ENCODE measurements around the gene GJB2. TPM values are rescaled to one million over a fixed set of nuclear protein-coding genes. Genes with fewer than 3 reads are reported as not detected.

The GJB2 gene
- total and polyA plus RNA-seq, 2 of the 8 experiments (the other 6 are each of a cell fraction or from before 2014, with no cell fraction given): 0.20 to 0.21 TPM

DNA sequence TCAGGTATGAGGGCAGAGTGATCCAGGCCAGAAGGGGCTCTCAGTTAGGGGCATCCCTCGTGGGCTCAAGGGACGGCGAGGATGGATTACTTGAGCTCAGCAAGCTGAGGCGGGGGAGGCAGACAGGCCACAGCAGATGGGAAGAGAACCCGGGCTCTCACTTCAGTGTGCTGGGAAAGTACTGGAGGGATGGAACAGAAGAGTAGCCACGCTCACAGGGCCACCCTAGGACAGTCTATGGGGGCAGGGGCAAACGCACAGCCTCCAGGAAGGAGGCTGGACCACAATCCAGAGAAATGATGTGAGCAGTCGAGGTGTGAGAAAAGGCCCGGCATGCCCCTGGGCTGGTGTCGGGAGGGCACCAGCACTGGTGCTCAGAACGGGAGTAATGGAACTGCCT, 41.1 kb downstream of the GJB2 start:
- Histone ChIP-seq H3K27me3 (replicated peaks in 1 of 4; ENCODE audit: control insufficient read depth in 3 of 4, extremely low read depth in 1 of 4, insufficient read depth in 3 of 4, low read length in 3 of 4) (no peaks in the 10 kb centered on the region), H3K14ac (ENCODE audit: insufficient read length) (no peak overlapping the region), H3K18ac (ENCODE audit: extremely low read depth, low read length) (no peak overlapping the region), H2BK15ac (ENCODE audit: low read length) (no peak overlapping the region), H2BK20ac (ENCODE audit: low read length) (no peak overlapping the region), H3K23ac (ENCODE audit: insufficient read length) (no peak overlapping the region), H2AK5ac (ENCODE audit: low read depth, low read length) (no peak overlapping the region), H3K23me2 (ENCODE audit: low read depth, low read length) (no peaks in the 10 kb centered on the region), H3K79me1 (ENCODE audit: low read depth, low read length) (no peaks in the 10 kb centered on the region), H3K36me3 (ENCODE audit: control insufficient read depth in 2 of 4, insufficient read depth in 4 of 4, low read length in 3 of 4) (no peaks in the 10 kb centered on the region), H3K79me2 (ENCODE audit: control insufficient read depth in 1 of 2, insufficient read depth in 2 of 2, low read length in 2 of 2) (no peaks in the 10 kb centered on the region), H4K5ac (ENCODE audit: insufficient read length, low read depth, low read length) (no peak overlapping the region), H3K27ac (ENCODE audit: low read depth, low read length) (no peak overlapping the region), H4K20me1 (replicated peaks in 1 of 2; ENCODE audit: control insufficient read depth in 1 of 2, insufficient read depth in 2 of 2, low read length in 2 of 2) (no peaks in the 10 kb centered on the region), H4K8ac (ENCODE audit: extremely low read depth, insufficient read depth, low read length) (no peak overlapping the region), H3K4me2 (ENCODE audit: insufficient read depth in 1 of 2, low read depth in 2 of 2, low read length in 2 of 2) (no peak overlapping the region), H3K56ac (replicated peaks; ENCODE audit: insufficient read length, low read depth, low read length) (no peak overlapping the region), H2BK12ac (ENCODE audit: low read depth, low read length) (no peak overlapping the region), H3K4me3 (ENCODE audit: extremely low read depth in 1 of 4, insufficient read depth in 2 of 4, low read depth in 3 of 4, low read length in 4 of 4) (no peak overlapping the region), H3K4ac (replicated peaks; ENCODE audit: insufficient read length, low read depth, low read length) (no peak overlapping the region), H3K9me3 (ENCODE audit: insufficient read depth in 2 of 2, low read depth in 1 of 2, low read length in 1 of 2) (no peaks in the 10 kb centered on the region), H2AFZ (ENCODE audit: low read length) (no peak overlapping the region), H3K9ac (replicated peaks in 1 of 4; ENCODE audit: extremely low read depth in 1 of 4, low read depth in 3 of 4, low read length in 3 of 4) (no peak overlapping the region), H4K91ac (replicated peaks; ENCODE audit: insufficient read length, low read length) (no peak overlapping the region), H2BK5ac (ENCODE audit: low read depth, low read length) (no peak overlapping the region), H3K4me1 (replicated peaks in 1 of 4; ENCODE audit: control insufficient read depth in 3 of 4, insufficient read depth in 4 of 4, low read length in 3 of 4) (no peaks in the 10 kb centered on the region), H2BK120ac (replicated peaks; ENCODE audit: low read depth, low read length) (no peak overlapping the region)
- no peak for FAIRE-seq
- no peak for DNase-seq (ENCODE audit: low read depth in 1 of 2, low spot score in 2 of 2)
- 83% methylated on average over 11 of the region's 11 CpGs; no CpG with 5 or more reads in 1 of the 2 experiments for whole genome bisulfite sequencing, 2 experiments (ENCODE audit: extremely low coverage in 1 of 2, insufficient coverage in 1 of 2, insufficient read length in 1 of 2, insufficient replicate concordance in 2 of 2, low coverage in 1 of 2, low lambda C conversion rate in 2 of 2, missing lambda C conversion rate in 1 of 2)
- ChIA-PET CTCF (ENCODE audit: partially characterized antibody) (interaction anchor here (1.7 kb wide), 1 partner anchor 9 kb away, joined by 5 read pairs; no protein-coding TSS in a partner anchor), POLR2A (ENCODE audit: partially characterized antibody) (interaction anchor here (0.5 kb wide), 1 partner anchor 196 kb away, joined by 4 read pairs; no protein-coding TSS in a partner anchor)
- TF ChIP-seq CREB1 (IDR thresholded peaks at IDR 0.05) (no peak), SAP30 (IDR thresholded peaks at IDR 0.05; ENCODE audit: insufficient read depth, insufficient replicate concordance, low read length) (no peak), SIN3A (conservative IDR thresholded peaks at IDR 0.05 in 1 of 2, IDR thresholded peaks at IDR 0.05 in 1 of 2; ENCODE audit: low read depth in 1 of 2, low read length in 2 of 2) (no peak), TBP (IDR thresholded peaks at IDR 0.05; ENCODE audit: low read depth, low read length) (no peak), CHD1 (IDR thresholded peaks at IDR 0.05; ENCODE audit: low read depth, low read length) (no peak)
- TF ChIP-seq, protein P1, sequence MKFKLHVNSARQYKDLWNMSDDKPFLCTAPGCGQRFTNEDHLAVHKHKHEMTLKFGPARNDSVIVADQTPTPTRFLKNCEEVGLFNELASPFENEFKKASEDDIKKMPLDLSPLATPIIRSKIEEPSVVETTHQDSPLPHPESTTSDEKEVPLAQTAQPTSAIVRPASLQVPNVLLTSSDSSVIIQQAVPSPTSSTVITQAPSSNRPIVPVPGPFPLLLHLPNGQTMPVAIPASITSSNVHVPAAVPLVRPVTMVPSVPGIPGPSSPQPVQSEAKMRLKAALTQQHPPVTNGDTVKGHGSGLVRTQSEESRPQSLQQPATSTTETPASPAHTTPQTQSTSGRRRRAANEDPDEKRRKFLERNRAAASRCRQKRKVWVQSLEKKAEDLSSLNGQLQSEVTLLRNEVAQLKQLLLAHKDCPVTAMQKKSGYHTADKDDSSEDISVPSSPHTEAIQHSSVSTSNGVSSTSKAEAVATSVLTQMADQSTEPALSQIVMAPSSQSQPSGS (IDR thresholded peaks at IDR 0.05; ENCODE audit: low read length): no peak
